Right lobe of liver (tissue), 6 donors: ENCODE measurements around the gene ADAMTSL2. TPM values are rescaled to one million over a fixed set of nuclear protein-coding genes. Genes with fewer than 3 reads are reported as not detected.
A peak's percentile ranks its signal among the peaks of the same experiment; 100 is the strongest.

Source experiments
- ATAC-seq, 4 donors: fragments of 200-7000 bp; cut with Tn5 transposase; one replicate each; pipeline ENCODE4 v1.9.1; 2020; ENCODE audit warnings: mild to moderate bottlenecking in 4 of 4, moderate library complexity in 4 of 4
- DNase-seq, 3 donors: peaks; one replicate each; pipeline ENCODE4 v3.0.0-alpha.2; 2020
- H3K27ac ChIP-seq, 3 donors: fragments of 200-600 bp; one replicate each; pipeline ENCODE4 v1.8.0; 2022
- H3K27me3 ChIP-seq, 2 donors: fragments of 200-600 bp; one replicate each; pipeline ENCODE4 v1.8.0; 2022
- H3K36me3 ChIP-seq, 4 donors: fragments of 200-600 bp; sonication (generic) in 1 of 4; one replicate each; pipeline versions ENCODE4 v1.5.1 to v1.8.0; 2017 to 2022; ENCODE audit warnings: control low read depth in 1 of 4
- H3K4me1 ChIP-seq, 4 donors: fragments of 200-600 bp; sonication (generic) in 1 of 4; one replicate each; pipeline versions ENCODE4 v1.5.1 to v1.8.0; 2017 to 2022; ENCODE audit warnings: control low read depth in 1 of 4
- H3K4me3 ChIP-seq, 3 donors: fragments of 200-600 bp; one replicate each; pipeline ENCODE4 v1.8.0; 2022
- H3K9me3 ChIP-seq, 4 donors: fragments of 200-600 bp; sonication (generic) in 1 of 4; one replicate each; pipeline versions ENCODE4 v1.5.1 to v1.8.0; 2017 to 2022; ENCODE audit warnings: control low read depth in 1 of 4
- POLR2A ChIP-seq: fragments of 450-650 bp; IDR thresholded peaks from one replicate; pipeline ENCODE4 v1.6.1; 2017; ENCODE audit warnings: antibody characterized with exemption, mild to moderate bottlenecking
- WGBS: methylation state at CpG from one replicate; pipeline ENCODE4 v1.1.6; 2018; ENCODE audit warnings: low coverage, low lambda C conversion rate; ENCODE audit not compliant: insufficient coverage; ENCODE audit errors: missing lambda C conversion rate; 5-methylcytosine and 5-hydroxymethylcytosine counted together
- intact Hi-C, 2 donors: fragments of 100-400 bp; cut with DNase I; formaldehyde crosslinking; loops; one replicate each; pipeline versions ENCODE4 v1.11.2 to v1.14.1; 2022
- total RNA-seq, 6 experiments: library from RNA; depleted of rRNA in 2 of 6; stranded (reverse); fragments of >200 nt in 2 of 6; fragmentation: NEBNext Ultra II Directional in 3 of 6; extraction: Animal tissue kit (Norgen Biotek cat#: 25700) in 3 of 6; gene quantifications; one replicate each; pipeline versions ENCODE4 v1.1.0 to v1.2.4, GENCODE V29; 2016 to 2023
- TF ChIP-seq, protein P1 (sequence below), 4 donors: fragments of 200-600 bp in 3 of 4; fragments of 450-650 bp in 1 of 4; IDR thresholded peaks; one replicate each; pipeline versions ENCODE4 v1.5.1 to v1.8.0; 2016 to 2022; ENCODE audit warnings: antibody characterized with exemption in 4 of 4, mild to moderate bottlenecking in 2 of 4
- donor health status: DM: no; HTN: yes; CAD: no.
- donor health status: DM: no; HTN: no; CAD: no.
- donor health status: DM: no; HTN: no; CAD: no.
- donor health status: DM: no; HTN: yes; CAD: no.
- donor health status: DM: no; HTN: yes; CAD: no.

The ADAMTSL2 gene
- total RNA-seq, 6 experiments from 2014 or later, result 9.2 to 24.8 (median 12.7) TPM

DNA sequence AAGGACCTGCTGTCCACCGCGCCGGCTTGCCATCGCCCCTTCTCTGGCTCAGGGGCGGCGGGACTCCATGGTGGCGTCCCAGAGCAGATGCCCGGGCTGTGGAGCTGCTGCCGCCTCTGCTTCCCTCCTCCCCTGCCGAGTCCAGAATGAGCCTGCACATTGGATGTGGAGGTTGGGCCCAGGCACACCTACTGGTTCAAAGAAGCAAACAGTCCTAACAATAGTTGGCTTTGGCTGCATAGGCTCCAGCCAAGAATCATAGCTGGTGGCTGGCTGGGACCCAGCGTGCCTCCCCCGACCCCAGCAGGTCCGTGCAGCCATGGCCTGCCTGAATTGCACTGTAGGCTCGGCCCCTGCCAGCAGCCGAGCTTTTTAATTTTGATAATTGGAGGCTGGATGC, 25.8 kb downstream of the ADAMTSL2 start:
- TF ChIP-seq POLR2A, result no peak
- TF ChIP-seq, protein P1, sequence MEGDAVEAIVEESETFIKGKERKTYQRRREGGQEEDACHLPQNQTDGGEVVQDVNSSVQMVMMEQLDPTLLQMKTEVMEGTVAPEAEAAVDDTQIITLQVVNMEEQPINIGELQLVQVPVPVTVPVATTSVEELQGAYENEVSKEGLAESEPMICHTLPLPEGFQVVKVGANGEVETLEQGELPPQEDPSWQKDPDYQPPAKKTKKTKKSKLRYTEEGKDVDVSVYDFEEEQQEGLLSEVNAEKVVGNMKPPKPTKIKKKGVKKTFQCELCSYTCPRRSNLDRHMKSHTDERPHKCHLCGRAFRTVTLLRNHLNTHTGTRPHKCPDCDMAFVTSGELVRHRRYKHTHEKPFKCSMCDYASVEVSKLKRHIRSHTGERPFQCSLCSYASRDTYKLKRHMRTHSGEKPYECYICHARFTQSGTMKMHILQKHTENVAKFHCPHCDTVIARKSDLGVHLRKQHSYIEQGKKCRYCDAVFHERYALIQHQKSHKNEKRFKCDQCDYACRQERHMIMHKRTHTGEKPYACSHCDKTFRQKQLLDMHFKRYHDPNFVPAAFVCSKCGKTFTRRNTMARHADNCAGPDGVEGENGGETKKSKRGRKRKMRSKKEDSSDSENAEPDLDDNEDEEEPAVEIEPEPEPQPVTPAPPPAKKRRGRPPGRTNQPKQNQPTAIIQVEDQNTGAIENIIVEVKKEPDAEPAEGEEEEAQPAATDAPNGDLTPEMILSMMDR (IDR thresholded peaks at IDR 0.05), result no peak
- 23% methylated on average over 5 of the region's 15 CpGs for WGBS
- DNase-seq (no peak), ATAC-seq (peak in 1 of 4 donors; percentile 17)
- Histone ChIP-seq H3K4me3 (no peak overlapping the region), H3K27me3 (no peaks in the 10 kb centered on the region), H3K9me3 (no peaks in the 10 kb centered on the region), H3K4me1 (peaks cover 0 to 6% (median 0%) of the 10 kb centered on the region in 4 donors), H3K27ac (no peak overlapping the region), H3K36me3 (no peaks in the 10 kb centered on the region)
- intact Hi-C loops, result no loop called here

DNA sequence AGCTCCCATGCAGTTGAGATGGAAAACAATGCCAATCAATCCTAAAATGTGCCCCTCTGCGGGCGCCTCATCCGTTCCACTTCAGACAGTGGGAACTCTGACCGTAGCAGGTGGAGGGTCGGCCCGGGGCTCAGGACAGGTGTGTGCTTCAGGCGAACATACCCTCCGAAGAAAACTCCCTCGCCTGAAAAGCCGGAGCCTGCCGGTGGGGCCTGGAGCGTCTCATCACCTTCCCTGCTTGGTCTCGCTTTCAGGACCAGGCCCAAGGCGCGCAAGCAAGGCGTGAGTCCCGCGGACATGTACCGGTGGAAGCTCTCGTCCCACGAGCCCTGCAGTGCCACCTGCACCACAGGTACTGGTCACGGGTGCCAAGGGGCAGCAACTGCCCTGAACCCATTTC, 26.4 kb downstream of the ADAMTSL2 start:
- H3K27me3 ChIP-seq, result no peaks in the 10 kb centered on the region
- H3K4me3 ChIP-seq, result no peak overlapping the region
- no peaks in the 10 kb centered on the region for H3K36me3 ChIP-seq
- ATAC-seq, result no peak
- TF ChIP-seq POLR2A, result no peak
- TF ChIP-seq, protein P1 (IDR thresholded peaks at IDR 0.05), result no peak
- peaks cover 0 to 6% (median 0%) of the 10 kb centered on the region in 4 donors for H3K4me1 ChIP-seq
- no CpG with 5 or more reads among the region's 22 CpGs for WGBS
- no peaks in the 10 kb centered on the region for H3K9me3 ChIP-seq
- DNase-seq, result no peak
- H3K27ac ChIP-seq, result no peak overlapping the region
- intact Hi-C loops, result no loop called here

DNA sequence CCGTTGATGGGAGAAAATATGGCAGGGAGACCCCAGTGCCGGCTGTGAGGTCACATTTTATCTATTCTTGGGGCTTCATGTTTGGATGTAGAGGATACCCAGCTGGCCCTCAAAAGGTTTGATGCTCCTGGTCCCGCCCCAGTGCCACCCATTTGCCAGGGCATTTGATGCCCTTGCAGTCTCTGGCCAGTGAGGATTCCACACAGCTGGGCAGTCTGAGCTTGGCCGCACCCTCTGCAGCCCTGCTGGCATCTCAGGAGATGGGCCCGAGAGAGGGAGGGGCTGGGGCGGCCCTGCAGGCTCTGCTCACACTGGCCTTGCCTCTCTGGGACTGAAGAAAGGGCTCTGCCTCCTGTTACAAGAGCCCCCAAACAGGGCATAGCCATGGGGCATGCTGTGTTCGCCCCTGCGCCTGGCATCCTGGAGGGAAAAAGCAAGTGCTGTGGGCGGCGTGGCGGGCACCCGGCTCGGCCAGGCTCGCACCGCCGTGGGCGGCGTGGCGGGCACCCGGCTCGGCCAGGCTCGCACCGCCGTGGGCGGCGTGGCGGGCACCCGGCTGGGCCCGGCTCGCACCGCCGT, 27.6 kb downstream of the ADAMTSL2 start:
- no peaks in the 10 kb centered on the region for H3K36me3 ChIP-seq
- TF ChIP-seq, protein P1 (IDR thresholded peaks at IDR 0.05), result no peak
- TF ChIP-seq POLR2A, result no peak
- H3K27ac ChIP-seq, result no peak overlapping the region
- no peak overlapping the region for H3K4me3 ChIP-seq
- no peak for DNase-seq
- peaks cover 0 to 6% (median 0%) of the 10 kb centered on the region in 4 donors for H3K4me1 ChIP-seq
- no peaks in the 10 kb centered on the region for H3K27me3 ChIP-seq
- WGBS, result 89% methylated on average over 16 of the region's 32 CpGs
- H3K9me3 ChIP-seq, result no peaks in the 10 kb centered on the region
- intact Hi-C loops, result no loop called here
- ATAC-seq, result no peak

DNA sequence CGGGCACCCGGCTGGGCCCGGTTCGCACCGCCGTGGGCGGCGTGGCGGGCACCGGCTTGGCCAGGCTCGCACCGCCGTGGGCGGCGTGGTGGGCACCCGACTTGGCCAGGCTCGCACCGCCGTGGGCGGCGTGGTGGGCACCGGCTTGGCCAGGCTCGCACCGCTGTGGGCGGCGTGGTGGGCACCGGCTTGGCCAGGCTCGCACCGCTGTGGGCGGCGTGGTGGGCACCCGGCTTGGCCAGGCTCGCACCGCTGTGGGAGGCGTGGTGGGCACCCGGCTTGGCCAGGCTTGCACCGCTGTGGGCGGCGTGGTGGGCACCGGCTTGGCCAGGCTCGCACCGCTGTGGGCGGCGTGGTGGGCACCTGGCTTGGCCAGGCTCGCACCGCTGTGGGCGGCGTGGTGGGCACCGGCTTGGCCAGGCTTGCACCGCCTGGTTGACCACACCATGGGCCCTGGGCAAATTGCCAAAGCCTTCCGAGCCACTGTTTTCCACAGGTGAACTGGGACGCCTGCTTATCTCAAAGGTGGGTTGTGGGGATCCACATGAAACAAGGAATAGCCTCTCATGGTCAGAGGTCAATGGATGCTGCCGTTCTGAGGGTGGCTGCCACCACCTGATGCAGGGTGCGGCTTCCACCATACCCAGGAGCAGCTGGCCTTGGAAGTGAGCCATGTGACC, 28.2 kb downstream of the ADAMTSL2 start:
- Histone ChIP-seq H3K27me3 (no peaks in the 10 kb centered on the region), H3K9me3 (no peaks in the 10 kb centered on the region), H3K36me3 (no peaks in the 10 kb centered on the region), H3K4me1 (peaks cover 0 to 6% (median 0%) of the 10 kb centered on the region in 4 donors), H3K4me3 (no peak overlapping the region), H3K27ac (no peak overlapping the region)
- DNase-seq (no peak), ATAC-seq (no peak)
- intact Hi-C loops, result no loop called here
- no peak for TF ChIP-seq POLR2A
- TF ChIP-seq, protein P1 (IDR thresholded peaks at IDR 0.05), result no peak
- WGBS, result no CpG with 5 or more reads among the region's 54 CpGs
